GM18502 (cell line): Measurements from ENCODE around the gene CLEC2A.
"Not testable (repeated sequence)": the region's sequence is repeated elsewhere in the genome, so short reads cannot be mapped to it uniquely, and the experiment has no call there.

Experiments used
- ATAC-seq: cut with Tn5 transposase; IDR thresholded peaks from one replicate; pipeline ENCODE4 v1.9.1; 2021; ENCODE audit warnings: mild to moderate bottlenecking; ENCODE audit not compliant: unreplicated experiment, poor library complexity

Gene CLEC2A

DNA sequence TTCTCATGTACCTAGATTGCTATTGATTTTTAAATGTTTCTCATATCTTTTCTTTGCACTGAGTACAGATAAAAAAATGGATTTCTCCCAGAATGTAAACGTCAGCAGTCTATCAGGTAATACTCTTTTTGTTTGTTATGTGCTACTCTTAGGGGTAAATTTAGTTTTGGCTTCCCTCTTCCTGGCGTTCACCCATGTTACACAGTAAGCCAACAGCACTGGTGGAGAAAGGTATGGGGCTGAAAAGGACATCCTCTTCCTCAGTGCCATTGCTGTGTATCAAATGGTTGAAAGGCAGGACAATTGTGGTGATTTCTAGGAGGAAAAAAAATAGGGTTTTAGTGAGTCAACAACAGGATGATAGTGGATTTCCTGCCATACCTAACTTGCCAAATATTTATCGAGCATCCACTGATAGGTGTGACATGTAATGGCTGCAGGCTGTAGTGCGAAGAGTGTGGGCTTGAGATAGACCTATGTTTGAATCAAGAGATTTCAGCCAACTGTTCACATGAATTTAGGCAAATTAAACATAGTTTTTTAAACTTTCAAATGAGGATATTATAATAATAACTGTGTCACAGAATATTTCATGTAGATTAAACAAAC, 43.4 kb downstream of the CLEC2A start:
- no peak for ATAC-seq

DNA sequence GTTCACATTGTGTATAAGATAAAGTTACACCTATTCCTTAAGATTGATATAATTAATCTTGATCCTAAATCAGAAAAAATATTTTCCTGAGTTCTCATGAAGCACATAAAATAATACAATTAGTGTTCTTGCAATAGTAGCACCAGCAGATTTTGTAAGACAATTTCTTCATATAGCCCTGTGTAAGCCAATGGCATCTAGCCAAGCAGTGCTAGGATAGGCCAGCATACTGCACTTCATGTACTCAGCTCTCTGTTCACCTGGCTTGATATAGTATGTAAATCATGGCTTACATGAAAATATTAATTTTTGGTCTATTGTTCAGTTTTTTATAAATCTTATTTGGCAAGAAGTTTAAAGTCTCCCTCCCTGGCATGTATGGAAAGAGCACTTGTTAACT, 49.0 kb downstream of the CLEC2A start:
- ATAC-seq, result no peak

DNA sequence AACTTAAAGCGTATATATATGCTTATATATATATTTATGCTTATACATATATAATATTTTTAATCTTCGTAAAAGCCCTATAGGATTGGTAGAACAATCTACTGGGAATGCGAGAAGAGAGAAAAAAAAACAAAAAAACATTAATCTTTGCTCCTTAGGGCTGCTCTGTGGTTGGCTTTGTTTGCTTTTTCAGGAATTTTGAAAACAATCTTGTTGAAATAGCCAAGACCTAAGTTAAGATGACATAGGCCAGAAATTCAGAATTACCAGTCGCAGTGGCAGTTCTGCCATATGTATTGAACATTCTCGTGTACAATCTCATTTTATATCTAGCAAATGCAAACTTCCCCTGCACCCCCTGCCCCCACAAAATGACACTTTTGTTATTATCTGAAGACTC, 50.2 kb downstream of the CLEC2A start:
- ATAC-seq, result no peak

DNA sequence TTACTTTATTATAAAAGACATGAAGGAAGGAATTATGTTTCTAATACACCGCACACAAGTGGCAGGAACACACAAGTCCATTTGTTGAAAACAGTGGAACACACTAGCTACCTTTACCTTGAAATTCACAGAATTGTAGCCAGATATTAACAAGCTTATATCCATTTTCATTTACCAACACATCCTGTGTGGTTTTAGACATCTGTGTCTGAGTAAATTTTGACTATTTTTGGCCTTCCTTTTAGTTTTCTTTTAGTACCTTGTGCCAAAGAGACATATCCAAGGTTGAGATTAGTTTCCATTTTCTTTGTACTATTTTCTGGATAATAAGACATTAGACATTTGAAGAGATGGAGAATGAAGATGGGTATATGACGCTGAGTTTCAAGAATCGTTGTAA, 50.9 kb downstream of the CLEC2A start, which contains the start of gene KLRF2:
Gene KLRF2, plus strand, starts transcription at position 244 of the 400 bp plus-strand sequence. Its CDS starts 107 bp downstream, at position 351.
- ATAC-seq, result no peak

DNA sequence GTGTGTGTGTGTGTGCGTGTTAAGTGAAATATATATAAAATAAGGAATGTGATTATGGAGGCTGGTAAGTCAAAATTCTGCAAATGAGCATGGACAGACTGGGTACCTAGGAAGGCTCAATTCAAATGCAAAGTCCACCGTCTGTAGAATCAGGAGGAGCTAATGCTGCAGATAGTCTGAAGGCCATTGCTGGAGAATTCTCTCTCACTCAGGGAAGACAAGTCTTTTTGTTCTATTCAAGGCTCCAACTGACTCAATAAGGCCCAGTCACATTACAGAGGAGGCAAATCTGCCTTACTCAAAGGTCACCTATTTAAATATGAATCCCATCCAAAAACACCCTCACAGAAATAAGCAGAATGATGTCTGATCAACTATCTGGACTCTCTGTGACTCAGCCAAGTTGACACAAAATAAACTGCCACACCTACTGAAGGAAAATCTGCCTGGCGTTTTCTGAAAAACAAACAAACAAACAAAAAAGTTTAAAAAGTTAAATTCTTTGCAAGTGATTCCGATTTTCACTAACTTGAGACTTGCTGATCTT, 51.6 kb downstream of the CLEC2A start:
- ATAC-seq, result no peak

DNA sequence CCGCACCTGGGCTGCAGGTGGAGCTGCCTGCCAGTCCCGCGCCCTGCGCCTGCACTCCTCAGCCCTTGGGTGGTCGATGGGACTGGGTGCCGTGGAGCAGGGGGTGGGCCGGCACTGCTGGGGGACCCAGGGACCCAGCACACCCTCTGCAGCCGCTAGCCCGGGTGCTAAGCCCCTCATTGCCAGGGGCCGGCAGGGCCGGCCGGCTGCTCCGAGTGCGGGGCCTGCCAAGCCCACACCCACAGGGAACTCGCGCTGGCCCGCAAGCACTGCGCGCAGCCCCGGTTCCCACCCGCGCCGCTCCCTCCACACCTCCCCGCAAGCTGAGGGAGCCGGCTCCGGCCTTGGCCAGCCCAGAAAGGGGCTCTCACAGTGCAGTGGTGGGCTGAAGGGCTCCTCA, 56.0 kb downstream of the CLEC2A start:
- ATAC-seq, result not testable (repeated sequence)

DNA sequence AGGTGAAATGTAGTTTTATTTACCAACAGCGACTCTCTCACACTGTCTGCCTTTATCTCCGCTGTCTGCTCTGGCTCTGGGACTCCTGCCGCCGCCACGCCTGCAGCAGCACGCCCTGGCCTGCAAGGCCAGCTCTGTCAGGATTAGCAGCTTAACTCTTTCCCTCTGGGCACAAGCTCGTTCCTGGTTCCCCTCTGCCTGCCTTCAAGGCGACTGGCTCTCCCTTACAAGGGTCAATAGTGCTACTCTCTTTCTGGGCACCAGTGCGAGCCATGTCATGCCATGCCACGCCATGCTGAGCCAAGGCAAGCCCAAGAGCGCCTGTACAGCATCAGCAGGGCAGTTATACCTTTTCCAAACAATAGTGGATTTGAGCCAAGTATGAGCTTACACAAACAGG, 59.4 kb downstream of the CLEC2A start:
- no peak for ATAC-seq

DNA sequence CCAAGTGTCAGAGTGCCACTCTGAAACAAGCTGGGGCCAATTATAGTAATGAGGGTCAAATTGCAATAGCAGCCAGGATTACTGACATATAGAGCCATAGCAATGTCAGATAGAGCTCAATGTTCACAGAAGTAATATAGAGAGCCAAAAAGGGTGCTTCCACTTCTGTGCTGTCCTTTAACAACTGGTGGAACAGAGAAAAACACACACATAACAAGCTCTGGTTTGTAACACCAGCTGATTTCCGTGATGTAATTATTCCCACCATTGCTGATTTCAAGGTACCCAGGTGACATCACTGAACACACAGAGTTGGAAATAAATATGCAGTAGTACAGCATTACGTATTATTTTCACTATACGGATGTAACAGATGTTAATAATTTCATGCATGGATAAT, 60.0 kb downstream of the CLEC2A start:
- ATAC-seq, result no peak

DNA sequence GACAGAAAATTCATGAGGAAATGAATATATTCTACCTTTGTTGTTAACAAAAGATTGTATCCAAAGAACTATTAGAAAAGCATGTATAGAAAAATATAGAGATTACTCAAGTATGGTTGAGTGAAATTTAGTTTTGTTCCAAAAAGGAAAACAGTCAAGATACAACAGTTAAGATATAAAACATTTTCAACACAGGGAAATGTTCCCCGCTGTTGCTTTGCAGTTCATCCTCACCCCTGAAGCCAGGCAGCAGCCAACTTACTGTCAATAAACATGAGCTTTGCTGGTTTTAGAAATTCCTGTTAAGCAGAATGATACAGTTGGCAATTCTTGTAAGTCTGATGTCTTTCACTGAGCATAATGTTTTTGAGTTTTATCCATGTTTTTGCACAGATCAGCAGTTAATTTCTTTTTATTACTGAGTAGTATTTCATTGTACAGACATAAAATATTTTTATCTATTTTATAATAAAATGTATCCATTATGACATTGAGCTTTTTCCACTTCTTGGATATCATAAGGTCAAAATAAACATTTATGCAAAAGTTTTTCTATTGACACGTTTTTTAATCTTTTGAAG, 61.8 kb downstream of the CLEC2A start:
- ATAC-seq, result no peak

DNA sequence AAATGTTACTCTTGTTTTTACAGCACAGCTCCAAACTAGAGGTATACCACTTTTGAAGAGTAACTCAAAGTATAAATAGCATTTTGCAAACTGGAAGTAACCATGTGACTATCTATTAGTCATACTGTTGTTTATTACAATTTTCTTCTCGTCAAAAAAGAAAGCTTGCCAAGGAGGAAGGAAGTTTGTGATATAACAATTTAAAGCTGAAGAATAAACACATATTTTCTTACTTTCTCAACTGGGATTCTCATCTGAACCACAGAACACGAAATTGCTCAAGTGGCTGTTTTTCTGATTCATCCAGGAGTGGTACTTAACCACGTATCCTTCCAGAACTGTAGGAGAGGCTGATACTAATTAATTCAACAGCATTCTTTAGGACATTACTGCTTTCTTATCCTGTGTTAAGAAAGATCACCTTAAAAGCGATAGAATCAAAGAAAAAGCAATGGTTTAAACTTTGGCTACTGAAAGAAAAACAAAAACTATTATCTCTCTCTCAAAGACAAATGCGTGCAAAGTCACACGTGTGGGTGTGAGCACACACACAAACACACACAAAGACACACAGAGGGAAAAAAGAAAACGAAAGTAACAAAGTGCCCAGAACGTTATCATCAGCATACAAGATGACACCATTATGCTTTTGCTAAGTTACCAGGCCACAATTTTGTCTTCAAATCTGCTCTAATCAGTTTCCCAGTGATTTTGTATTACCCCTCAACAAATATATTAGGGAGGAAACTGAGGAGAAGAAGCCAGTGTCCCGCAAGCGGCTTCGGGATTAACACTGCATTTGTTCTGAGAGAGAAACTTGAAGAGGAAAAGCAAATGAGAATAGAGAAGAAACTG, 62.6 kb downstream of the CLEC2A start, which contains the start of gene CLEC2B:
Gene CLEC2B, minus strand, starts transcription at position 48 of the 855 bp plus-strand sequence.
- no peak for ATAC-seq

DNA sequence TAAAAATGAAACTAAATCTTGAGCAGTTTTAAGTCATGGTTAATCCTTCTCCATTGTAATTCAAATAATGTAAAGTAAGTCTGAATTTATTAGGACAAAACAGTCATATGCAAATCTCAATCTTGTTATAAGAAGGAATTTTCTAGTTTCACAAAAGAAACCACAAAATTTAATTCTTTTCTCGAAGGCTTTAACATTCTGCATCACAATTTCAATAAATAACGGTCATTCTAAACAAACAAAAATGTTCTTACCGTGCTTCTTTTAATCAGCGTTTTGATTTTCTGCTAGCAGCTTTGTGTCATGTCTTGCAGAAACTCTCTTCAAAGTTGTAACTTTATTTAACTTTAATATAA, 63.2 kb downstream of the CLEC2A start:
- no peak for ATAC-seq

DNA sequence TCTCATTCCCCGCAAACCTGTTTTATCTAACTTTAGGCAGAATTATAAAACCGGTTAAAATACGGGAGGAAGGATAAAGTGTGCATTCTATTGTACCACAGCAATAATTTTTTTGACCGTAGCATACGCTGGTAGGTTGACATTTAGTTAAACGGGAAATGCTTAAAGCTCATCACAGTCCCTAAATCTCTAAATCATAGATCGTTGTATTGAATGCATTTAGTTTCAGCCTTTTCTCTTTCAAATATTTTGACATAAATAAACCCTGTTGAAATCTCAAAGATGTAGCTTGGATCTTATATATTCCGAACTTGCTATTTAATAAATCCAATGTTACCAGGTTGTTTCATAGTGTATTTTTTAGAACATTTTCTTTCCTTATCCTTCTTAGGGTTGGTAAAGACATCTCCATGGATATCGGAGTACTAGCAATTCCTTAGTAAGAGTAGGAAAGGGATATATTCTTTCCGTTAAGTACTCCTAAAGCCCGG, 63.8 kb downstream of the CLEC2A start:
- ATAC-seq, result no peak

DNA sequence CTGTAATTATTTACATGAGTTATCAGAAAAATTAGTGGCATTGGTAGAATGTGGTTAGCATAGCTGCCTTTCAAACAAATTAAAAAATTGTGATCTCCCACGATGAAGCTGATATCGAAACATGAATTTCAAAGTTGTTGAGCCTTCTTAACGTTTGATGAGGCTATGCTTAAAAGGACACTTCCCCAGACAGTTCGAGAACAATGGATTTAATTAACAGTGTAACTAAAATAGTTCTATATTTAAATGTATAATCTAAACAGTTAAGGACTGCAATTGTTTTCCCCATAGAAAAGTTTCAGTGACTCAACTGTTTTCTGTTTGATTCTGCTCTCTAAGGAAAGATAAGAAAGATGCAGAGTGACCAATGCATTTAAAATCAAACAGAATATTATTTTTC, 64.6 kb downstream of the CLEC2A start:
- no peak for ATAC-seq

DNA sequence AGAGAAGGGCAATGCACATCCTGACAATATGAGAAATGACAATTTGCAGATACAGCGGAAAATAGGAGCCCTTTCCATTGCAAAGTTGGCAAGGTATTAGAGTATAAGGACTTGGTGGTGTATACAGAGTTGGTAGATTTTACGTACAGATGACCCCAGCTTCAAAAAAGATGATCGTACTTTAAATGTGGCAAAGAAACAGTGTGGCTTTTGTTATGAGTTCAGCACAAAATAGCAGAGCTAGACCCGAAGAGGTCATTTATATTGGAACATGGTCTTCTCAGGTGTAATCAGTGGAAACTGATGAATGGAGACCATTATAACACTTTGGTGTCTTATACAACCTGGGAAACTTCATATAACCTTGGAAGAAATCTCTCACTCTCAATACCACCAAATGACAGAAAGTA, 65.3 kb downstream of the CLEC2A start:
- no peak for ATAC-seq

DNA sequence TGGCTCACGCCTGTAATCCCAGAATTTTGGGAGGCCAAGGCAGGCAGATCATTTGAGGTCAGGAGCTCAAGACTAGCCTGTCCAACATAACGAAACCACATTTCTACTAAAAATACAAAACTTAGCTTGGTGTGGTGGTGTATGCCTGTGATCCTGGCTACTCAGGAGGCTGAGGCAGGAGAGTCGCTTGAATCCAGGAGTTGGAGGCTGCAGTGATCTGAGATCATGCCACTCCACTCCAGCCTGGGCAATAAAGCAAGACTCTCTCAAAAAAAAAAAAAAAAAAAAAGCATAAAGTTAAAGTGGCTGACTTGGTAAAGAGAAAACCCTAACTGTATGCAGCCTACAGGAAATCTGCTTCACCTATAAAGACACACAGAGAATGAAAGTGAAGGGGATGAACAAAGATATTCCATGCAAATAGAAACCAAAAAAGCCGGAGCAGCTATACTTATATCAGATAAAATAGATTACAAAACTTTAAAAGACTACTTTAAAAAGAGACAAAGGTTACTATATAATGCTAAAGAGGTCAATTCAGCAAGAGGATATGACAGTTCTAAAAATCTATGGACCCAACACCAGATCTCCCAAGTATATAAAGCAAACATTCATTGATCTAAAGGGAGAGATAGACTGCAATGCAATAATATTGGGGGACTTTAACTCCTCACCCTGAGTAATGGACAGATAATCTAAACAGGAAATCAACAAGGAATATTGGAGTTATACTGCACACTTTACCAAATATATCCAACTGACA, 67.1 kb downstream of the CLEC2A start:
- no peak for ATAC-seq
